SK-N-SH (cell line): ENCODE results near the gene ADIG. TPM values are rescaled to one million over a fixed set of nuclear protein-coding genes. Genes with fewer than 3 reads are reported as not detected.

Experiments used
- CTCF ChIA-PET: fragments of 300-600, 350-600 bp; formaldehyde crosslinking; extraction: SDS; loops from one replicate; lab custom pipeline; 2021; lab: Yijun Ruan, JAX
- POLR2A ChIA-PET: fragments of 350-600 bp; sonication (Branson Sonifier 250); formaldehyde crosslinking; extraction: SDS; loops from one replicate; lab custom pipeline; 2020; ENCODE audit warnings: antibody characterized with exemption, inconsistent platforms; lab: Yijun Ruan, JAX
- DNase-seq: peaks from one replicate; pipeline ENCODE4 v3.0.0; 2012
- H2AFZ ChIP-seq: fragments of 200-600 bp; sonication (generic); 2 replicates; pipeline ENCODE4 v1.8.1; 2016; ENCODE audit warnings: antibody characterized with exemption, mild to moderate bottlenecking, low read depth
- H3F3A ChIP-seq: fragments of 200-600 bp; sonication (generic); replicated peaks from 2 replicates; pipeline ENCODE3; 2016; ENCODE audit warnings: antibody characterized with exemption, mild to moderate bottlenecking; ENCODE audit not compliant: insufficient read depth
- H3K27ac ChIP-seq, 2 experiments: fragments of 200-500 bp in 1 of 2; fragments of 200-600 bp in 1 of 2; sonication (Bioruptor generic) in 1 of 2; sonication (generic), shearing (Covaris generic) in 1 of 2; 2 replicates each; pipeline versions ENCODE4 v1.5.1 to v1.6.1; 2014 to 2016; ENCODE audit warnings: low read depth in 2 of 2, inconsistent platforms in 1 of 2, low read length in 1 of 2, mild to moderate bottlenecking in 1 of 2, mixed read lengths in 1 of 2
- H3K27me3 ChIP-seq: fragments of 200-600 bp; sonication (generic), shearing (Covaris generic); 2 replicates; pipeline ENCODE4 v1.6.1; 2016; ENCODE audit warnings: mixed run types; ENCODE audit not compliant: insufficient read depth
- H3K36me3 ChIP-seq, 2 experiments: fragments of 200-500 bp in 1 of 2; fragments of 200-600 bp in 1 of 2; sonication (Bioruptor generic) in 1 of 2; sonication (generic) in 1 of 2; replicated peaks in 1 of 2; 2 replicates each; pipeline versions ENCODE3 to v1.5.1; 2014 to 2016; ENCODE audit warnings: low read length in 1 of 2, mild to moderate bottlenecking in 1 of 2; ENCODE audit not compliant: insufficient read depth in 2 of 2, control insufficient read depth in 1 of 2
- H3K4me1 ChIP-seq, 2 experiments: fragments of 200-500 bp in 1 of 2; fragments of 200-600 bp in 1 of 2; sonication (Bioruptor generic) in 1 of 2; sonication (generic), shearing (Covaris generic) in 1 of 2; 2 replicates each; pipeline versions ENCODE4 v1.5.1 to v1.6.1; 2014 to 2016; ENCODE audit warnings: low read depth in 1 of 2, low read length in 1 of 2, mixed run types in 1 of 2; ENCODE audit not compliant: insufficient read depth in 2 of 2, control insufficient read depth in 1 of 2
- H3K4me2 ChIP-seq: fragments of 200-600 bp; sonication (generic), shearing (Covaris generic); 2 replicates; pipeline ENCODE4 v1.6.1; 2017; ENCODE audit warnings: mixed run types
- H3K4me3 ChIP-seq, 2 experiments: fragments of 200-500 bp in 1 of 2; fragments of 200-600 bp in 1 of 2; sonication (Bioruptor generic) in 1 of 2; sonication (generic), shearing (Covaris generic) in 1 of 2; 2 replicates each; pipeline versions ENCODE4 v1.5.1 to v1.8.1; 2014 to 2016; ENCODE audit warnings: low read depth in 2 of 2, inconsistent platforms in 1 of 2, low read length in 1 of 2, mild to moderate bottlenecking in 1 of 2, mixed read lengths in 1 of 2, moderate library complexity in 1 of 2
- H3K79me2 ChIP-seq: fragments of 200-600 bp; sonication (generic); 2 replicates; pipeline ENCODE4 v1.8.1; 2017; ENCODE audit warnings: mild to moderate bottlenecking; ENCODE audit not compliant: insufficient read depth
- H3K9ac ChIP-seq: fragments of 200-600 bp; sonication (generic); 2 replicates; pipeline ENCODE4 v1.6.1; 2017; ENCODE audit warnings: mixed run types
- H3K9me2 ChIP-seq: fragments of 200-600 bp; sonication (generic); 2 replicates; pipeline ENCODE4 v1.6.1; 2017; ENCODE audit warnings: mixed run types
- H3K9me3 ChIP-seq: fragments of 200-600 bp; sonication (generic); 2 replicates; pipeline ENCODE4 v1.6.1; 2017; ENCODE audit warnings: mixed run types, mild to moderate bottlenecking, moderate library complexity
- H4K20me1 ChIP-seq: fragments of 200-600 bp; sonication (generic); 2 replicates; pipeline ENCODE4 v1.6.1; 2017; ENCODE audit warnings: mild to moderate bottlenecking, mixed run types; ENCODE audit not compliant: insufficient read depth
- ELF1 ChIP-seq: IDR thresholded peaks from 2 replicates; pipeline ENCODE4 v1.4.0; 2012
- EP300 ChIP-seq, 2 experiments: IDR thresholded peaks; 2 replicates each; pipeline versions ENCODE4 v1.4.0 to v1.6.1; 2012; ENCODE audit warnings: borderline replicate concordance in 1 of 2, low read depth in 1 of 2, low read length in 1 of 2
- EZH2phosphoT487 ChIP-seq: fragments of 200-600 bp; sonication (generic); IDR thresholded peaks from 2 replicates; pipeline ENCODE4 v1.6.1; 2017; ENCODE audit warnings: low read depth, mixed run types, mild to moderate bottlenecking, antibody characterized with exemption, moderate library complexity, borderline replicate concordance
- FOXJ3 ChIP-seq: sonication (generic); formaldehyde crosslinking; IDR thresholded peaks from 2 replicates; pipeline ENCODE4 v1.5.1; 2020; ENCODE audit warnings: mild to moderate bottlenecking, missing genetic modification reagents
- FOXM1 ChIP-seq: IDR thresholded peaks from 2 replicates; pipeline ENCODE4 v1.4.0; 2012; ENCODE audit warnings: low read depth, mild to moderate bottlenecking
- IRF3 ChIP-seq: fragments of 150-350 bp; IDR thresholded peaks from 2 replicates; pipeline ENCODE4 v1.6.1; 2016; ENCODE audit warnings: mild to moderate bottlenecking, low read depth, low read length
- JUND ChIP-seq: IDR thresholded peaks from 2 replicates; pipeline ENCODE4 v1.4.0; 2012
- NFIC ChIP-seq: IDR thresholded peaks from 2 replicates; pipeline ENCODE4 v1.4.0; 2012; ENCODE audit warnings: borderline replicate concordance
- PBX3 ChIP-seq: IDR thresholded peaks from 2 replicates; pipeline ENCODE4; 2012
- SIN3A ChIP-seq: IDR thresholded peaks from 2 replicates; pipeline ENCODE4 v1.6.1; 2012; ENCODE audit warnings: low read depth, mild to moderate bottlenecking, low read length, moderate library complexity, borderline replicate concordance
- SMC3 ChIP-seq: IDR thresholded peaks from 2 replicates; pipeline ENCODE4 v1.6.1; 2012; ENCODE audit warnings: low read depth, low read length, improper control_type of control experiment
- TAF1 ChIP-seq: IDR thresholded peaks from 2 replicates; pipeline ENCODE4 v1.6.1; 2012; ENCODE audit warnings: low read depth, mild to moderate bottlenecking, low read length, moderate library complexity, borderline replicate concordance
- TCF12 ChIP-seq: IDR thresholded peaks from 2 replicates; pipeline ENCODE4 v1.4.0; 2012
- WGBS: methylation state at CpG from one replicate; pipeline ENCODE4 v1.1.6; 2017; ENCODE audit warnings: low lambda C conversion rate; 5-methylcytosine and 5-hydroxymethylcytosine counted together
- polyA plus RNA-seq, 3 experiments: library from polyadenylated mRNA; depleted of rRNA; stranded (reverse); fragments of >200 nt; gene quantifications; 2 replicates each; pipeline ENCODE4 v1.2.3, GENCODE V29; 2012

ADIG gene
- polyA plus RNA-seq, 1 of the 3 experiments (the other 2 are of a cell fraction) = not detected

- TF ChIP-seq TCF12 = no peak
These were observed 42.1 kb downstream of the ADIG start for GRCh38 chr20:38623061-38623460.

DNA sequence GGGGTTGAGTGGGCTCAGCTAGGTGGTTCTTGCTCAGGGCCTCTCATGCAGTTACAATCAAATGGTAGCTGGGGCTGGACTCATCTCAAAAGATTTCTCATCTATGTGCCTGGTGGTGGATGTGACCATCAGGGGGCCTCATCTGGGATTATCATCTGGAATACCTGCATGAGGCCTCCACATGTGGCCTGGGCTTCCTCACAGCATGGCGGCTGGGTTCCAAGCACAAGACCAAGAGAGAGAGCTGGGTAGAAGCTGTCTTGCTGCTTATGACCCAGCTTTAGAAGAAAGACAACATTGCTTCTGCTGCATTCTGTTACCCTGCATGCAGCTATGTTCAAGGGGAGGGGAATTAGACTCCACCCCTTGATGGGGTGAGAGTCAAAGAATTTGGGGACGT lies 43.1 kb downstream of the ADIG start:
- H3K4me2 ChIP-seq = no peak overlapping the region
- WGBS = 63% methylated on average over 2 of the region's 2 CpGs
- no peak overlapping the region for H3K27ac ChIP-seq
- H2AFZ ChIP-seq = no peak overlapping the region
- no peak overlapping the region for H3K9ac ChIP-seq
- ChIA-PET CTCF (interaction anchor here (0.7 to 1.8 kb wide), 2 partner anchors 9 to 21 kb away, joined by 3 to 8 read pairs; no protein-coding TSS in a partner anchor), POLR2A (no interaction called here)
- no peaks in the 10 kb centered on the region for H3K4me1 ChIP-seq
- no peaks in the 10 kb centered on the region for H3K79me2 ChIP-seq
- no peaks in the 10 kb centered on the region for H3K9me2 ChIP-seq
- H3K4me3 ChIP-seq = no peak overlapping the region
- H3K9me3 ChIP-seq = no peaks in the 10 kb centered on the region
- H4K20me1 ChIP-seq = no peaks in the 10 kb centered on the region
- TF ChIP-seq NFIC (no peak), FOXJ3 (CRISPR knock-in tag) (no peak), IRF3 (no peak), FOXM1 (no peak), SMC3 (no peak), PBX3 (no peak), JUND (no peak), EP300 (IDR thresholded peaks at IDR 0.05; ENCODE audit: borderline replicate concordance in 1 of 2, low read depth in 1 of 2, low read length in 1 of 2) (no peak), SIN3A (no peak), ELF1 (no peak), TAF1 (no peak), EZH2phosphoT487 (no peak)
- TF ChIP-seq, all 33 proteins: peak for 0
- no peaks in the 10 kb centered on the region for H3K36me3 ChIP-seq
- no peaks in the 10 kb centered on the region for H3F3A ChIP-seq
- no peaks in the 10 kb centered on the region for H3K27me3 ChIP-seq
- DNase-seq = no peak

More at GRCh38 chr20:38623061-38623460, 42.1 kb downstream of the ADIG start:
- no peak overlapping the region for H3K4me2 ChIP-seq
- H2AFZ ChIP-seq = no peak overlapping the region
- H3K9me2 ChIP-seq = no peaks in the 10 kb centered on the region
- H3K4me1 ChIP-seq = no peaks in the 10 kb centered on the region
- DNase-seq = no peak
- H3K27ac ChIP-seq = no peak overlapping the region
- no peaks in the 10 kb centered on the region for H3K36me3 ChIP-seq
- no peaks in the 10 kb centered on the region for H3K79me2 ChIP-seq
- no peaks in the 10 kb centered on the region for H3K9me3 ChIP-seq
- no peak overlapping the region for H3K9ac ChIP-seq
- no peaks in the 10 kb centered on the region for H4K20me1 ChIP-seq
- no peak overlapping the region for H3K4me3 ChIP-seq
- ChIA-PET CTCF (interaction anchor here (1.8 kb wide), 1 partner anchor 10 kb away, joined by 8 read pairs; no protein-coding TSS in a partner anchor), POLR2A (no interaction called here)
- H3K27me3 ChIP-seq = no peaks in the 10 kb centered on the region
- WGBS = 66% methylated on average over 3 of the region's 4 CpGs
- no peaks in the 10 kb centered on the region for H3F3A ChIP-seq
